ENCODE data around the gene MRPL38. TPM values are rescaled to one million over a fixed set of nuclear protein-coding genes. Genes with fewer than 3 reads are reported as not detected.

The MRPL38 gene
- polyA plus RNA-seq, 3 donors: 27.8 to 44.1 (median 36.0) TPM

DNA sequence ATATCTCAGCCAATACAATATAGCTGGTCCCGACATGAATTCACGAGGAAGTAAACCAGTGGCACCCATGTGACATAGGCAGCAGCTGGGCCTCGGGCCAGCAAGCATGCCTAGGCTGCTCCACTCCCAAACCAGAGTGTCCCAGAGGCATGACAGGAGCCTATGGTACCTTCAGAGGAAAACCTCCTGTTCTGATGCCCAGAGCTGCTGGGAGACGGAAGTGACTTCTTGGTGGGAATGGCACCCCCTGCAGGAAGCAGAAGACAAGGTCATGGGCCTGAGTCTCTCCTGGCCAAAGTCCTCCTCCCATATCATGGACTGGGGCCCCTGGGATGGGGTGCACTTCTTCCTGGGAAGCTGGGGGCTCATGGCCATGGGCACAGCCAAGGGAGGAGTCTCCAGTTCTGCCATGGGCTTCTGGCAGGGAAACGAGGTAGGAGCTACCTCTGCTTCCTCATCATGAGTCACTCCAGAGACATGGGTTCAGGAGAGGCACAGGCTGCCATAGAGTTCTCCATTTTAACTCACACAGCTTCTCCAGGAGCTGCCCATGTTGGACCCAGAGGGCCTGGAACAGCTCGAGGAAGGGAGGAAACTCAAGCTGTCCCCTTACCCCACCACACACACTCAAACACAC lies 22.7 kb upstream of the MRPL38 start:
- intact Hi-C loops (cut with micrococcal nuclease): no loop called here
- no peak overlapping the region for H3K4me2 ChIP-seq (replicated peaks; ENCODE audit: extremely low read depth, low read length, poor library complexity, severe bottlenecking)

DNA sequence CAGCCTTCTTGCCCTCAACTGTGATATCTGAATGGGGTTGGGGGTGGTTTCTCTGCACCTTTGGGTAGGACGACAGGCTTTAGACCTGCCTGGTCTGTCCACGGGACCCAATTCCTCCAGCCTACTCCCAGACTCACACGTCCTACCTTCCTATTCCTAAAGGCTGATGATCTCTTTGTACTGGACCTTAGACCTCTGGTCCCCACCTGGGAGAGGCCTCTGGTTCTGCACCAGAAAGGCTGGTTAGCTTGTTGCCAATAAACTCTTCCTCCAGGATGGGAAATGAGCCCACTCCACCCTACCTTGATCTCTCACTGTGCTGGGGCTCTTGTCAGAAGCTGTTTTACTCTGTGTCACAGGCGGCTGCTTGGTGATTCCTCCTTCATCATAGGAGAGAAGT lies 21.8 kb upstream of the MRPL38 start:
- H3K36me3 ChIP-seq (replicated peaks in 1 of 2; ENCODE audit: control insufficient read depth in 1 of 2, insufficient read depth in 2 of 2, low read length in 2 of 2): no peaks in the 10 kb centered on the region
- intact Hi-C loops (cut with micrococcal nuclease): no loop called here
- no peak for DNase-seq
- peaks cover 0 to 8% of the 10 kb centered on the region in 2 donors for H3K4me1 ChIP-seq (ENCODE audit: control insufficient read depth in 1 of 2, insufficient read depth in 2 of 2, low read length in 2 of 2)
- H3K9me3 Mint-ChIP-seq: no peaks in the 10 kb centered on the region
- H3K4me3 Mint-ChIP-seq: no peak overlapping the region
- no peak overlapping the region for H3K4me2 ChIP-seq (replicated peaks; ENCODE audit: extremely low read depth, low read length, poor library complexity, severe bottlenecking)
- TF ChIP-seq, protein P1, sequence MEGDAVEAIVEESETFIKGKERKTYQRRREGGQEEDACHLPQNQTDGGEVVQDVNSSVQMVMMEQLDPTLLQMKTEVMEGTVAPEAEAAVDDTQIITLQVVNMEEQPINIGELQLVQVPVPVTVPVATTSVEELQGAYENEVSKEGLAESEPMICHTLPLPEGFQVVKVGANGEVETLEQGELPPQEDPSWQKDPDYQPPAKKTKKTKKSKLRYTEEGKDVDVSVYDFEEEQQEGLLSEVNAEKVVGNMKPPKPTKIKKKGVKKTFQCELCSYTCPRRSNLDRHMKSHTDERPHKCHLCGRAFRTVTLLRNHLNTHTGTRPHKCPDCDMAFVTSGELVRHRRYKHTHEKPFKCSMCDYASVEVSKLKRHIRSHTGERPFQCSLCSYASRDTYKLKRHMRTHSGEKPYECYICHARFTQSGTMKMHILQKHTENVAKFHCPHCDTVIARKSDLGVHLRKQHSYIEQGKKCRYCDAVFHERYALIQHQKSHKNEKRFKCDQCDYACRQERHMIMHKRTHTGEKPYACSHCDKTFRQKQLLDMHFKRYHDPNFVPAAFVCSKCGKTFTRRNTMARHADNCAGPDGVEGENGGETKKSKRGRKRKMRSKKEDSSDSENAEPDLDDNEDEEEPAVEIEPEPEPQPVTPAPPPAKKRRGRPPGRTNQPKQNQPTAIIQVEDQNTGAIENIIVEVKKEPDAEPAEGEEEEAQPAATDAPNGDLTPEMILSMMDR (IDR thresholded peaks at IDR 0.05): no peak
- WGBS (ENCODE audit: insufficient coverage): 84% methylated on average over 2 of the region's 4 CpGs
- H3K4me3 ChIP-seq (replicated peaks in 1 of 3; ENCODE audit: low read depth in 2 of 3, low read length in 3 of 3): no peak overlapping the region
- no peaks in the 10 kb centered on the region for H3K79me2 ChIP-seq (ENCODE audit: insufficient read depth, low read length)
- no peaks in the 10 kb centered on the region for H3K9me3 ChIP-seq (replicated peaks in 1 of 2; ENCODE audit: control insufficient read depth in 1 of 2, insufficient read depth in 1 of 2, low read length in 2 of 2)
- no peak overlapping the region for H3K27ac Mint-ChIP-seq
- H3K27ac ChIP-seq (ENCODE audit: low read depth in 1 of 2, low read length in 2 of 2): no peak overlapping the region
- H3K4me1 Mint-ChIP-seq: peaks cover 8% of the 10 kb centered on the region
- no peak overlapping the region for H3K9ac ChIP-seq (ENCODE audit: insufficient read depth, low read length, poor library complexity, severe bottlenecking)
- H3K27me3 Mint-ChIP-seq (ENCODE audit: low read depth in 3 of 3): peaks cover 0 to 3% (median 0%) of the 10 kb centered on the region in 3 donors
- H3K36me3 Mint-ChIP-seq: no peaks in the 10 kb centered on the region
- H3K27me3 ChIP-seq (ENCODE audit: control insufficient read depth in 2 of 2, insufficient read depth in 2 of 2, low read length in 2 of 2): no peaks in the 10 kb centered on the region
- H4K20me1 ChIP-seq (ENCODE audit: insufficient read depth, low read length): no peaks in the 10 kb centered on the region
- H2AFZ ChIP-seq (ENCODE audit: insufficient read depth, low read depth, low read length, poor library complexity, severe bottlenecking): no peak overlapping the region

More for the DNA sequence above, 22.7 kb upstream of the MRPL38 start:
- peak; percentile 32 to 53 (median 35) for DNase-seq
- TF ChIP-seq, protein P1 (IDR thresholded peaks at IDR 0.05): peak; percentile 66
- 56% methylated on average over 2 of the region's 6 CpGs for WGBS (ENCODE audit: insufficient coverage)
- peak overlapping the region in 1 of 7 donors; percentile 35 for H3K27ac Mint-ChIP-seq
- no peak overlapping the region for H3K27ac ChIP-seq (ENCODE audit: low read depth in 1 of 2, low read length in 2 of 2)
- H2AFZ ChIP-seq (ENCODE audit: insufficient read depth, low read depth, low read length, poor library complexity, severe bottlenecking): peak overlapping the region; percentile 68
- H3K4me1 Mint-ChIP-seq: peaks cover 8% of the 10 kb centered on the region
- no peak overlapping the region for H3K4me3 ChIP-seq (replicated peaks in 1 of 3; ENCODE audit: low read depth in 2 of 3, low read length in 3 of 3)
- no peak overlapping the region for H3K4me3 Mint-ChIP-seq
- peaks cover 0 to 8% of the 10 kb centered on the region in 2 donors for H3K4me1 ChIP-seq (ENCODE audit: control insufficient read depth in 1 of 2, insufficient read depth in 2 of 2, low read length in 2 of 2)
- no peaks in the 10 kb centered on the region for H3K79me2 ChIP-seq (ENCODE audit: insufficient read depth, low read length)
- no peaks in the 10 kb centered on the region for H3K36me3 ChIP-seq (replicated peaks in 1 of 2; ENCODE audit: control insufficient read depth in 1 of 2, insufficient read depth in 2 of 2, low read length in 2 of 2)
- H3K9me3 Mint-ChIP-seq: no peaks in the 10 kb centered on the region
- H3K27me3 Mint-ChIP-seq (ENCODE audit: low read depth in 3 of 3): peaks cover 0 to 1% (median 0%) of the 10 kb centered on the region in 3 donors
- H3K9me3 ChIP-seq (replicated peaks in 1 of 2; ENCODE audit: control insufficient read depth in 1 of 2, insufficient read depth in 1 of 2, low read length in 2 of 2): no peaks in the 10 kb centered on the region
- no peak overlapping the region for H3K9ac ChIP-seq (ENCODE audit: insufficient read depth, low read length, poor library complexity, severe bottlenecking)
- H3K27me3 ChIP-seq (ENCODE audit: control insufficient read depth in 2 of 2, insufficient read depth in 2 of 2, low read length in 2 of 2): no peaks in the 10 kb centered on the region
- H3K36me3 Mint-ChIP-seq: no peaks in the 10 kb centered on the region
- no peaks in the 10 kb centered on the region for H4K20me1 ChIP-seq (ENCODE audit: insufficient read depth, low read length)
